Neuronal stem cell (in vitro differentiated cells): Measurements from ENCODE around the gene RNF181.
A peak's percentile ranks its signal among the peaks of the same experiment; 100 is the strongest.

ENCODE experiments used
- DNase-seq: peaks from one replicate; pipeline ENCODE4 v3.0.0-alpha.2; 2013; ENCODE audit warnings: low spot score
- H2AFZ ChIP-seq: one replicate; pipeline ENCODE4 v1.6.1; 2013; ENCODE audit warnings: mild to moderate bottlenecking, low read length, inconsistent platforms
- H2AK5ac ChIP-seq: 2 replicates; pipeline ENCODE4 v1.6.1; 2013; ENCODE audit warnings: low read depth, mild to moderate bottlenecking, inconsistent platforms, low read length, moderate library complexity, mixed read lengths
- H2BK120ac ChIP-seq: 2 replicates; pipeline ENCODE4 v1.6.1; 2013; ENCODE audit warnings: low read depth, mild to moderate bottlenecking, inconsistent platforms, low read length, moderate library complexity, mixed read lengths
- H2BK12ac ChIP-seq: one replicate; pipeline ENCODE4 v1.6.1; 2013; ENCODE audit warnings: low read length, inconsistent platforms
- H2BK15ac ChIP-seq: 2 replicates; pipeline ENCODE4 v1.6.1; 2013; ENCODE audit warnings: mild to moderate bottlenecking, low read length, inconsistent platforms, mixed read lengths
- H2BK5ac ChIP-seq: one replicate; pipeline ENCODE4 v1.6.1; 2013; ENCODE audit warnings: inconsistent platforms, mild to moderate bottlenecking, low read length, moderate library complexity
- H3K14ac ChIP-seq: one replicate; pipeline ENCODE4 v1.6.1; 2013; ENCODE audit warnings: low read length, inconsistent platforms
- H3K18ac ChIP-seq: 2 replicates; pipeline ENCODE4 v1.6.1; 2013; ENCODE audit warnings: low read length, inconsistent platforms
- H3K23ac ChIP-seq: 2 replicates; pipeline ENCODE4 v1.6.1; 2013; ENCODE audit warnings: low read depth, mild to moderate bottlenecking, mixed read lengths, low read length, inconsistent platforms; ENCODE audit not compliant: poor library complexity
- H3K27ac ChIP-seq: replicated peaks from 3 replicates; pipeline ENCODE4 v1.5.1; 2013; ENCODE audit warnings: low read length, inconsistent platforms
- H3K27me3 ChIP-seq, 3 experiments: 2 replicates each; pipeline ENCODE4 v1.6.1; 2013; ENCODE audit warnings: low read length in 3 of 3, mild to moderate bottlenecking in 2 of 3, inconsistent platforms in 1 of 3, low read depth in 1 of 3, mixed read lengths in 1 of 3, moderate library complexity in 1 of 3; ENCODE audit not compliant: control insufficient read depth in 3 of 3, insufficient read depth in 3 of 3
- H3K36me3 ChIP-seq, 2 donors: replicated peaks in 1 of 2; 2 replicates each; pipeline ENCODE4 v1.6.1; 2013; ENCODE audit warnings: low read length in 2 of 2; ENCODE audit not compliant: control insufficient read depth in 2 of 2, insufficient read depth in 2 of 2
- H3K4ac ChIP-seq: 2 replicates; pipeline ENCODE4 v1.6.1; 2013; ENCODE audit warnings: inconsistent platforms, mild to moderate bottlenecking, low read length, moderate library complexity
- H3K4me1 ChIP-seq, 2 donors: 1 replicate in 1 of 2; 2 replicates in 1 of 2; pipeline ENCODE4 v1.6.1; 2013; ENCODE audit warnings: low read length in 2 of 2, low read depth in 1 of 2; ENCODE audit not compliant: control insufficient read depth in 2 of 2, insufficient read depth in 1 of 2
- H3K4me2 ChIP-seq: one replicate; pipeline ENCODE4 v1.6.1; 2013; ENCODE audit warnings: mild to moderate bottlenecking, low read length, inconsistent platforms; ENCODE audit not compliant: insufficient read depth, poor library complexity, severe bottlenecking
- H3K4me3 ChIP-seq, 2 donors: 2 replicates each; pipeline ENCODE4 v1.5.1; 2013; ENCODE audit warnings: low read length in 2 of 2, mild to moderate bottlenecking in 2 of 2, inconsistent platforms in 1 of 2, moderate library complexity in 1 of 2
- H3K79me1 ChIP-seq: one replicate; pipeline ENCODE4 v1.6.1; 2013; ENCODE audit warnings: low read depth, mild to moderate bottlenecking, inconsistent platforms, low read length, moderate library complexity
- H3K9ac ChIP-seq: one replicate; pipeline ENCODE4 v1.6.1; 2013; ENCODE audit warnings: mild to moderate bottlenecking, low read depth, low read length, inconsistent platforms; ENCODE audit not compliant: poor library complexity
- H3K9me3 ChIP-seq, 2 donors: replicated peaks in 1 of 2; 2 replicates each; pipeline versions ENCODE3 to v1.6.1; 2013; ENCODE audit warnings: low read length in 2 of 2, mild to moderate bottlenecking in 2 of 2, inconsistent platforms in 1 of 2, low read depth in 1 of 2, mixed read lengths in 1 of 2, moderate library complexity in 1 of 2; ENCODE audit not compliant: control insufficient read depth in 2 of 2, insufficient read depth in 1 of 2
- H4K8ac ChIP-seq: one replicate; pipeline ENCODE4 v1.6.1; 2013; ENCODE audit warnings: low read depth, mild to moderate bottlenecking, inconsistent platforms, low read length, moderate library complexity
- H4K91ac ChIP-seq: one replicate; pipeline ENCODE4 v1.6.1; 2013; ENCODE audit warnings: low read length, low read depth, mild to moderate bottlenecking, inconsistent platforms; ENCODE audit not compliant: poor library complexity
- WGBS, 2 donors: extraction: QIAGEN DNeasy Blood & Tissue Kit; methylation state at CpG; one replicate each; pipeline ENCODE4 v1.1.7; 2013; ENCODE audit warnings: missing lambda C conversion rate in 2 of 2, mixed read lengths in 1 of 2; ENCODE audit not compliant: insufficient read length in 2 of 2, insufficient replicate concordance in 1 of 2; ENCODE audit errors: extremely low coverage in 2 of 2; 5-methylcytosine and 5-hydroxymethylcytosine counted together

RNF181 gene

GRCh38 chr2:85599468-85600234 lies 4.1 kb downstream of the RNF181 start:
- Histone ChIP-seq H2AK5ac (no peak overlapping the region), H2BK120ac (no peak overlapping the region), H3K14ac (no peak overlapping the region), H3K79me1 (peaks cover 17% of the 10 kb centered on the region), H4K91ac (no peak overlapping the region), H4K8ac (no peak overlapping the region), H3K9me3 (peaks cover 0 to 2% of the 10 kb centered on the region in 2 donors), H3K18ac (no peak overlapping the region), H2AFZ (no peak overlapping the region), H2BK12ac (no peak overlapping the region), H3K4me1 (peaks cover 10 to 14% of the 10 kb centered on the region in 2 donors), H3K4me2 (no peak overlapping the region), H3K27ac (no peak overlapping the region), H3K4me3 (peak overlapping the region in 1 of 2 donors; percentile 24), H2BK15ac (no peak overlapping the region), H3K23ac (peak overlapping the region; percentile 76), H3K36me3 (peaks cover 29 to 40% of the 10 kb centered on the region in 2 donors), H3K9ac (no peak overlapping the region), H2BK5ac (no peak overlapping the region), H3K4ac (no peak overlapping the region), H3K27me3 (no peaks in the 10 kb centered on the region)
- no CpG with 5 or more reads among the region's 17 CpGs for WGBS, 2 donors
- DNase-seq, result no peak

GRCh38 chr2:85600235-85600575 lies 4.7 kb downstream of the RNF181 start:
- Histone ChIP-seq H2BK15ac (no peak overlapping the region), H2AFZ (no peak overlapping the region), H3K4me3 (no peak overlapping the region), H3K9ac (no peak overlapping the region), H2BK120ac (no peak overlapping the region), H3K27me3 (no peaks in the 10 kb centered on the region), H3K18ac (no peak overlapping the region), H3K9me3 (peaks cover 0 to 2% of the 10 kb centered on the region in 2 donors), H2BK12ac (no peak overlapping the region), H3K4me2 (no peak overlapping the region), H2BK5ac (no peak overlapping the region), H3K14ac (no peak overlapping the region), H2AK5ac (no peak overlapping the region), H4K8ac (no peak overlapping the region), H3K23ac (no peak overlapping the region), H3K4me1 (peaks cover 9 to 12% of the 10 kb centered on the region in 2 donors), H4K91ac (no peak overlapping the region), H3K79me1 (peaks cover 17% of the 10 kb centered on the region), H3K27ac (no peak overlapping the region), H3K36me3 (peaks cover 29 to 46% of the 10 kb centered on the region in 2 donors), H3K4ac (no peak overlapping the region)
- WGBS, 2 donors, result no CpG with 5 or more reads among the region's 3 CpGs
- no peak for DNase-seq

DNA sequence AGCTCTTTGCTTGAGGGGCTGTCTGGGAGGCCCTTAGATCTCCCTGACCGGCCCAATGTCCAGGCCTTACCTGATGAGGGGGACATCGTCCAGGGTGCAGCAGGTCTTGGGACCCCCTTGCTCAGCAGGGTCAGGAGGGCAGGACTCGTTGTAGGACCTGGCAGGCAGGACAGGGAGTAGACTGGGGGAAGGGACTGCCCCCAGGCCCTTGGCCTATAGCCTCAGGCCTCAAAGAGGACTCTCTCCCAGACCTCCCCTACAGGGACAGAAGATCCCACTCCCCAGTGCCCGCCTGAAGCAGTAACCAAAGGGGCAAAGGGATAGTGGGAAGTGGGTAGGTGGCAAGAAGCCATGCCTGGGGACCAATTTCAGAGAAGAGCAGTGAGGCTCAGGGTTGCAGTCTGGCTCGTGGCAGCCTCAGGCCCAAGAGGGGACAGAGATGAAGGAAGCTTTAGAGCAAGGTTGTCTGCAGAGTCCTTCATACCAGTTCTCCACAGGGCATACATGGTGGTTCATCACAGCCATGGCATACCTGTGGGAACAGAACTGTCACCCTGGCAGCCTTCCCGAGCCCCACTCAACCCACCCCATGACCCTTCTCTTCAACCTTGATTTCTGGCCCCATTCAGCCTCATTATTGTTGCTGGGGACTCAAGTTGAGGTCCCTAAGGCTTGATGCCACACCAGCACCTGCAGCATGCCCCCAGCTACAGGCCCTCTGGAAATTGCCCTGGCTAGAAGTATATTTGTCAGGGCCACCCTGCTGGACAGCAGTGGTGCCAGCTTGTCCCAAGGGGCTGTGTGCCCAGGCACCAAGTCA lies 5.6 kb downstream of the RNF181 start:
- peak overlapping the region; percentile 94 for H3K4me2 ChIP-seq
- no peak overlapping the region for H3K18ac ChIP-seq
- H2AK5ac ChIP-seq, result no peak overlapping the region
- DNase-seq, result no peak
- H3K9ac ChIP-seq, result peak overlapping the region; percentile 12
- peaks cover 9 to 11% of the 10 kb centered on the region in 2 donors for H3K4me1 ChIP-seq
- peaks cover 0 to 2% of the 10 kb centered on the region in 2 donors for H3K9me3 ChIP-seq
- H4K8ac ChIP-seq, result no peak overlapping the region
- peak overlapping the region; percentile 79 to 98 for H3K4me3 ChIP-seq
- H3K79me1 ChIP-seq, result peaks cover 14% of the 10 kb centered on the region
- no peak overlapping the region for H3K14ac ChIP-seq
- no peaks in the 10 kb centered on the region for H3K27me3 ChIP-seq
- H2BK12ac ChIP-seq, result no peak overlapping the region
- no peak overlapping the region for H2BK15ac ChIP-seq
- H2BK5ac ChIP-seq, result no peak overlapping the region
- no peak overlapping the region for H2BK120ac ChIP-seq
- no peak overlapping the region for H3K23ac ChIP-seq
- peaks cover 29 to 54% of the 10 kb centered on the region in 2 donors for H3K36me3 ChIP-seq
- H4K91ac ChIP-seq, result no peak overlapping the region
- H3K4ac ChIP-seq, result no peak overlapping the region
- H2AFZ ChIP-seq, result no peak overlapping the region
- H3K27ac ChIP-seq, result no peak overlapping the region
- WGBS, 2 donors, result no CpG with 5 or more reads among the region's 6 CpGs
